ENCODE results near the gene HHIPL1. TPM values are rescaled to one million over a fixed set of nuclear protein-coding genes. Genes with fewer than 3 reads are reported as not detected.

Gene HHIPL1
- total and polyA plus RNA-seq, 2 donors (not counting 3 experiments of a cell fraction or from before 2014, with no cell fraction given) = 1.3 to 2.1 TPM

DNA sequence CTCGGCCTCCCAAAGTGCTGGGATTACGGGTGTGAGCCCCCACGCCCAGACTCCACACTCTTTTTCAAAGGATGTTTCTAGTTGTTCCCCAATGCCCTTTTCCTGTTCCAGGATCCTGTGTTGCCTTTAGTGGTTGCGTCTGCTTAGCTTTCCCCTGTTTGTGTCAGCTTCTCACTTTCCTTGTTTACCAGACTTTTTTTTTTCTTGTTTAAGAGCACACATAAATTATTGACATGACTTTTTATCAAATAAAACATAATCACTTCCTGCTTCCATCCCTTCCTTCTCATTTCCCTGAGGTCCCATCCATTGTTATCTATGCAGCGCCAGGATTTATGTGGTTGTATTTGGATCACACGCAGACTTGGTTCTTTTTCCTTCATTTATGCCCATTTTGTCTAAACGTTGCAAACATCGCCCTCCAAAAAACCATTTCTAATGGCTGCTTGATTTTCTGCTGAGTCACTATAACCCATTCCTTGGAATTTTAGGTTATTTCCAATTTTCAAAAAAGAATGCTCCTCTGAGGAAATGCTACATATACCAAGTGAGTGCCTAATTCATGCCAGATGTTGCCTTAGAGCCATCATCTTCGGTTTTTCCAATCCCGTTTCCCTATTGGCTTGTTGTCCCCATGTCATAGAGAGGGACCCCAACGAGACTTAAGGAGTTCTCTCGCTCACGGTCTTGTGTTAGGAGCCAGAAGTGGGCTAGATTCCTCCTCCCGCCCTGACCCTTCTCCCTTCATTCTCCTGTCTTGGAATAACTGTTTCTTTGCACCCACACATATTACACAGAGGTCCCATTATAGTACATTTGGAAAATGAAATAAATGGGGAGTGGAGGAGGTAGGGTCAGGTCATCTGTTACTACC, 25.7 kb downstream of the HHIPL1 start:
- CTCF ChIA-PET = no interaction called here
- H3K9me1 ChIP-seq (replicated peaks; ENCODE audit: control insufficient read depth, extremely low read depth, insufficient read depth, low read length) = no peaks in the 10 kb centered on the region
- no peak overlapping the region for H3K9ac ChIP-seq (replicated peaks; ENCODE audit: extremely low read depth, insufficient read depth, low read length)
- H3K27ac ChIP-seq (ENCODE audit: insufficient read depth, low read depth, low read length) = no peak overlapping the region
- H3K4me1 ChIP-seq (ENCODE audit: control insufficient read depth, extremely low read depth, insufficient read depth, low read length) = no peaks in the 10 kb centered on the region
- no TSS peak for BruUV-seq (replicated peaks)
- intact Hi-C loops (cut with micrococcal nuclease) (no loop called here), dilution Hi-C loops (cut with MboI; ENCODE audit: extremely low pct_ligation_motif_present, low sequenced_read_pairs) (no loop called here)
- peaks cover 4 to 10% of the 10 kb centered on the region in 2 experiments for H3K27me3 ChIP-seq (ENCODE audit: control insufficient read depth in 2 of 2, insufficient read depth in 2 of 2, low read length in 2 of 2)
- no peaks in the 10 kb centered on the region for H3K9me3 ChIP-seq (replicated peaks; ENCODE audit: control insufficient read depth, insufficient read depth, low read length)
- no peaks in the 10 kb centered on the region for H3K36me3 ChIP-seq (ENCODE audit: control insufficient read depth in 2 of 2, extremely low read depth in 1 of 2, insufficient read depth in 2 of 2, low read length in 2 of 2)
- H2AFZ ChIP-seq (ENCODE audit: low read depth, low read length) = no peak overlapping the region
- POLR2A ChIA-PET = no interaction called here
- H4K20me1 ChIP-seq (replicated peaks; ENCODE audit: control insufficient read depth, extremely low read depth, insufficient read depth, low read length) = no peaks in the 10 kb centered on the region
- TF ChIP-seq FOS (IDR thresholded peaks at IDR 0.05; ENCODE audit: borderline replicate concordance, insufficient read depth, low read length) (no peak), POLR2AphosphoS5 (IDR thresholded peaks at IDR 0.05; ENCODE audit: insufficient read depth, low read depth, low read length) (no peak), EZH2 (IDR thresholded peaks at IDR 0.05; ENCODE audit: borderline replicate concordance, low read depth, low read length, severe bottlenecking) (no peak), JUN (IDR thresholded peaks at IDR 0.05; ENCODE audit: borderline replicate concordance, insufficient read depth, insufficient read length, low read depth) (no peak), GATA2 (IDR thresholded peaks at IDR 0.05; ENCODE audit: insufficient read depth, insufficient read length, low read depth, low read length) (no peak), POLR2A (IDR thresholded peaks at IDR 0.05; ENCODE audit: low read depth, low read length) (no peak), MYC (IDR thresholded peaks at IDR 0.05; ENCODE audit: low read depth, low read length) (no peak)
- TF ChIP-seq, protein P1, sequence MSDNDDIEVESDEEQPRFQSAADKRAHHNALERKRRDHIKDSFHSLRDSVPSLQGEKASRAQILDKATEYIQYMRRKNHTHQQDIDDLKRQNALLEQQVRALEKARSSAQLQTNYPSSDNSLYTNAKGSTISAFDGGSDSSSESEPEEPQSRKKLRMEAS (IDR thresholded peaks at IDR 0.05; ENCODE audit: insufficient read depth, insufficient read length) = no peak
- TF ChIP-seq, protein P2, sequence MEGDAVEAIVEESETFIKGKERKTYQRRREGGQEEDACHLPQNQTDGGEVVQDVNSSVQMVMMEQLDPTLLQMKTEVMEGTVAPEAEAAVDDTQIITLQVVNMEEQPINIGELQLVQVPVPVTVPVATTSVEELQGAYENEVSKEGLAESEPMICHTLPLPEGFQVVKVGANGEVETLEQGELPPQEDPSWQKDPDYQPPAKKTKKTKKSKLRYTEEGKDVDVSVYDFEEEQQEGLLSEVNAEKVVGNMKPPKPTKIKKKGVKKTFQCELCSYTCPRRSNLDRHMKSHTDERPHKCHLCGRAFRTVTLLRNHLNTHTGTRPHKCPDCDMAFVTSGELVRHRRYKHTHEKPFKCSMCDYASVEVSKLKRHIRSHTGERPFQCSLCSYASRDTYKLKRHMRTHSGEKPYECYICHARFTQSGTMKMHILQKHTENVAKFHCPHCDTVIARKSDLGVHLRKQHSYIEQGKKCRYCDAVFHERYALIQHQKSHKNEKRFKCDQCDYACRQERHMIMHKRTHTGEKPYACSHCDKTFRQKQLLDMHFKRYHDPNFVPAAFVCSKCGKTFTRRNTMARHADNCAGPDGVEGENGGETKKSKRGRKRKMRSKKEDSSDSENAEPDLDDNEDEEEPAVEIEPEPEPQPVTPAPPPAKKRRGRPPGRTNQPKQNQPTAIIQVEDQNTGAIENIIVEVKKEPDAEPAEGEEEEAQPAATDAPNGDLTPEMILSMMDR (IDR thresholded peaks at IDR 0.05; ENCODE audit: extremely low read depth in 1 of 2, insufficient read depth in 1 of 2, low read depth in 1 of 2, low read length in 2 of 2) = no peak
- no peaks in the 10 kb centered on the region for H3K79me2 ChIP-seq (ENCODE audit: control insufficient read depth, insufficient read depth, low read length)
- H3K4me3 ChIP-seq (replicated peaks in 1 of 3; ENCODE audit: insufficient read depth in 1 of 3, low read depth in 1 of 3, low read length in 3 of 3) = no peak overlapping the region
- FAIRE-seq (no peak), DNase-seq (ENCODE audit: low read depth, low spot score) (no peak)
- no peak overlapping the region for H3K4me2 ChIP-seq (ENCODE audit: insufficient read depth, low read length)

All from endothelial cell of umbilical vein (primary cell).